ENCODE results near the gene ASAP2. TPM values are rescaled to one million over a fixed set of nuclear protein-coding genes. Genes with fewer than 3 reads are reported as not detected.

The ASAP2 gene
- total and polyA plus RNA-seq, 9 of the 15 experiments (the other 6 are each of a cell fraction or from before 2014, with no cell fraction given), result 0.06 to 4.3 (median 3.1) TPM

DNA sequence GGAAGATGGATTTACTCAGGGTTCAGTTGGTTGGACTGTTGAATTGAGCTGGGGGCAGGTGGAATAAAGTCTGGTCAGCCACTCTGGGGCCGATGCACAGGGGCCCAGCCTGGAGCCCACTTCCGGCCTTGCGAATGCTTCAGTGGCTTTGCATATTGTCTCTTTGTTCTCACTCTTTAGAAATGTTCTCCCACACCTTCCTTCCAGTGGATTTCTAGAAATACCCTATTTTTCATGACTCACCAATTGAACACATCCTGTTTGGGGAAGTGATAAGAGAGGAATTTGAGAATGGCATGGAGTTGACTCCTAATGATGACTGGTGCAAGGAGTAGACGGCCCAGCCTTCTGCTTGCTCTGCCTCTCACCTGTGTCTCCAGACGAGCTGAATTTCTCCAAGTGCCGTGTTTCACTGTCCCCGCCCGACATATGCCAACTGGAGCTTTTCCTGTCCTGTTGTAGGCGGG, 28.1 kb downstream of the ASAP2 start (continued):
- TF ChIP-seq SMC3 (conservative IDR thresholded peaks at IDR 0.05; ENCODE audit: insufficient read depth, low read depth, low read length) (no peak), USF1 (CRISPR knock-in tag; IDR thresholded peaks at IDR 0.05) (no peak), RBM14 (IDR thresholded peaks at IDR 0.05; ENCODE audit: borderline replicate concordance, insufficient read depth, low read depth, low read length) (no peak), BDP1 (IDR thresholded peaks at IDR 0.05; ENCODE audit: insufficient read depth, insufficient read length) (no peak), RBM22 (IDR thresholded peaks at IDR 0.05; ENCODE audit: low read depth, low read length, poor library complexity, severe bottlenecking) (no peak), BRD4 (IDR thresholded peaks at IDR 0.05) (no peak), NKRF (IDR thresholded peaks at IDR 0.05; ENCODE audit: borderline replicate concordance) (no peak), MEIS2 (IDR thresholded peaks at IDR 0.05; ENCODE audit: partially characterized antibody) (no peak), RFX5 (IDR thresholded peaks at IDR 0.05; ENCODE audit: low read depth, low read length) (no peak), SIN3B (IDR thresholded peaks at IDR 0.05; ENCODE audit: low read depth) (no peak), E2F4 (CRISPR knock-in tag; IDR thresholded peaks at IDR 0.05; ENCODE audit: low read depth) (no peak), ZBED1 (IDR thresholded peaks at IDR 0.05) (no peak), E2F3 (CRISPR knock-in tag; IDR thresholded peaks at IDR 0.05) (no peak)
- TF ChIP-seq, protein P1, sequence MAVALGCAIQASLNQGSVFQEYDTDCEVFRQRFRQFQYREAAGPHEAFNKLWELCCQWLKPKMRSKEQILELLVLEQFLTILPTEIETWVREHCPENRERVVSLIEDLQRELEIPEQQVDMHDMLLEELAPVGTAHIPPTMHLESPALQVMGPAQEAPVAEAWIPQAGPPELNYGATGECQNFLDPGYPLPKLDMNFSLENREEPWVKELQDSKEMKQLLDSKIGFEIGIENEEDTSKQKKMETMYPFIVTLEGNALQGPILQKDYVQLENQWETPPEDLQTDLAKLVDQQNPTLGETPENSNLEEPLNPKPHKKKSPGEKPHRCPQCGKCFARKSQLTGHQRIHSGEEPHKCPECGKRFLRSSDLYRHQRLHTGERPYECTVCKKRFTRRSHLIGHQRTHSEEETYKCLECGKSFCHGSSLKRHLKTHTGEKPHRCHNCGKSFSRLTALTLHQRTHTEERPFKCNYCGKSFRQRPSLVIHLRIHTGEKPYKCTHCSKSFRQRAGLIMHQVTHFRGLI (CRISPR knock-in tag; IDR thresholded peaks at IDR 0.05), result no peak
- TF ChIP-seq, protein P2, sequence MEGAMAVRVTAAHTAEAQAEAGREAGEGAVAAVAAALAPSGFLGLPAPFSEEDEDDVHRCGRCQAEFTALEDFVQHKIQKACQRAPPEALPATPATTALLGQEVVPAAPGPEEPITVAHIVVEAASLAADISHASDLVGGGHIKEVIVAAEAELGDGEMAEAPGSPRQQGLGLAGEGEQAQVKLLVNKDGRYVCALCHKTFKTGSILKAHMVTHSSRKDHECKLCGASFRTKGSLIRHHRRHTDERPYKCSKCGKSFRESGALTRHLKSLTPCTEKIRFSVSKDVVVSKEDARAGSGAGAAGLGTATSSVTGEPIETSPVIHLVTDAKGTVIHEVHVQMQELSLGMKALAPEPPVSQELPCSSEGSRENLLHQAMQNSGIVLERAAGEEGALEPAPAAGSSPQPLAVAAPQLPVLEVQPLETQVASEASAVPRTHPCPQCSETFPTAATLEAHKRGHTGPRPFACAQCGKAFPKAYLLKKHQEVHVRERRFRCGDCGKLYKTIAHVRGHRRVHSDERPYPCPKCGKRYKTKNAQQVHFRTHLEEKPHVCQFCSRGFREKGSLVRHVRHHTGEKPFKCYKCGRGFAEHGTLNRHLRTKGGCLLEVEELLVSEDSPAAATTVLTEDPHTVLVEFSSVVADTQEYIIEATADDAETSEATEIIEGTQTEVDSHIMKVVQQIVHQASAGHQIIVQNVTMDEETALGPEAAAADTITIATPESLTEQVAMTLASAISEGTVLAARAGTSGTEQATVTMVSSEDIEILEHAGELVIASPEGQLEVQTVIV (CRISPR knock-in tag; IDR thresholded peaks at IDR 0.05; ENCODE audit: borderline replicate concordance), result no peak
